ENCODE measurements around the gene KRT80. TPM values are rescaled to one million over a fixed set of nuclear protein-coding genes. Genes with fewer than 3 reads are reported as not detected.
A peak's percentile ranks its signal among the peaks of the same experiment; 100 is the strongest.

The KRT80 gene
- total RNA-seq, 1 donor from 2014 or later = not detected

- Mint-ChIP-seq H3K36me3 (ENCODE audit: unreplicated experiment) (no peaks in the 10 kb centered on the region), H3K27ac (ENCODE audit: unreplicated experiment) (no peak overlapping the region), H3K4me3 (ENCODE audit: unreplicated experiment) (no peak overlapping the region), H3K9me3 (ENCODE audit: unreplicated experiment) (peaks cover 3% of the 10 kb centered on the region), H3K4me1 (ENCODE audit: low read depth, unreplicated experiment) (no peaks in the 10 kb centered on the region), H3K27me3 (ENCODE audit: unreplicated experiment) (peaks cover 2% of the 10 kb centered on the region)
- no peak for DNase-seq
- no peak for TF ChIP-seq CTCF (IDR thresholded peaks at IDR 0.05; ENCODE audit: partially characterized antibody, unreplicated experiment)
These were observed 10.7 kb downstream of the KRT80 start for GRCh38 chr12:52180971-52181628.

GRCh38 chr12:52179396-52179973, 12.3 kb downstream of the KRT80 start:
- Mint-ChIP-seq H3K27ac (ENCODE audit: unreplicated experiment) (no peak overlapping the region), H3K9me3 (ENCODE audit: unreplicated experiment) (peaks cover 3% of the 10 kb centered on the region), H3K36me3 (ENCODE audit: unreplicated experiment) (no peaks in the 10 kb centered on the region), H3K4me1 (ENCODE audit: low read depth, unreplicated experiment) (no peaks in the 10 kb centered on the region), H3K4me3 (ENCODE audit: unreplicated experiment) (no peak overlapping the region), H3K27me3 (ENCODE audit: unreplicated experiment) (peaks cover 4% of the 10 kb centered on the region)
- peak; percentile 5 for DNase-seq
- TF ChIP-seq CTCF (IDR thresholded peaks at IDR 0.05; ENCODE audit: partially characterized antibody, unreplicated experiment) = no peak

- Mint-ChIP-seq H3K4me1 (ENCODE audit: low read depth, unreplicated experiment) (no peaks in the 10 kb centered on the region), H3K27ac (ENCODE audit: unreplicated experiment) (no peak overlapping the region), H3K4me3 (ENCODE audit: unreplicated experiment) (no peak overlapping the region), H3K9me3 (ENCODE audit: unreplicated experiment) (peaks cover 3% of the 10 kb centered on the region), H3K36me3 (ENCODE audit: unreplicated experiment) (no peaks in the 10 kb centered on the region), H3K27me3 (ENCODE audit: unreplicated experiment) (peaks cover 4% of the 10 kb centered on the region)
- TF ChIP-seq CTCF (IDR thresholded peaks at IDR 0.05; ENCODE audit: partially characterized antibody, unreplicated experiment) = no peak
- DNase-seq = peak; percentile 14
These were observed 12.8 kb downstream of the KRT80 start for GRCh38 chr12:52178984-52179383.

GRCh38 chr12:52178443-52178842, 13.4 kb downstream of the KRT80 start:
- TF ChIP-seq CTCF (IDR thresholded peaks at IDR 0.05; ENCODE audit: partially characterized antibody, unreplicated experiment) = no peak
- no peak for DNase-seq
- H3K36me3 Mint-ChIP-seq (ENCODE audit: unreplicated experiment) = no peaks in the 10 kb centered on the region
- no peak overlapping the region for H3K27ac Mint-ChIP-seq (ENCODE audit: unreplicated experiment)
- no peaks in the 10 kb centered on the region for H3K4me1 Mint-ChIP-seq (ENCODE audit: low read depth, unreplicated experiment)
- no peak overlapping the region for H3K4me3 Mint-ChIP-seq (ENCODE audit: unreplicated experiment)
- peaks cover 3% of the 10 kb centered on the region for H3K9me3 Mint-ChIP-seq (ENCODE audit: unreplicated experiment)
- peaks cover 4% of the 10 kb centered on the region for H3K27me3 Mint-ChIP-seq (ENCODE audit: unreplicated experiment)
